ENCODE data around the gene PCSK6. TPM values are rescaled to one million over a fixed set of nuclear protein-coding genes. Genes with fewer than 3 reads are reported as not detected.
A peak's percentile ranks its signal among the peaks of the same experiment; 100 is the strongest.

The PCSK6 gene
- total and polyA plus RNA-seq, 2 donors from 2014 or later, result 3.8 to 7.3 TPM

- FAIRE-seq (no peak), DNase-seq (peak in 1 of 5 donors; percentile 72)
- Histone ChIP-seq H3K9me3 (ENCODE audit: control insufficient read depth in 2 of 3, insufficient read depth in 1 of 3, low read length in 3 of 3) (no peaks in the 10 kb centered on the region), H3K36me3 (ENCODE audit: control insufficient read depth in 2 of 3, insufficient read depth in 3 of 3, low read length in 3 of 3) (no peaks in the 10 kb centered on the region), H3K27me3 (ENCODE audit: control insufficient read depth, insufficient read depth, low read length) (no peaks in the 10 kb centered on the region), H3K27ac (ENCODE audit: low read depth in 2 of 2, low read length in 2 of 2) (no peak overlapping the region), H3K4me3 (ENCODE audit: low read length in 3 of 3) (no peak overlapping the region), H3K4me1 (ENCODE audit: control insufficient read depth in 2 of 3, insufficient read depth in 2 of 3, low read depth in 1 of 3, low read length in 3 of 3) (no peaks in the 10 kb centered on the region), H3K9ac (ENCODE audit: low read length in 3 of 3) (no peak overlapping the region)
- intact Hi-C loops (cut with DNase I), result no loop called here
- no peak for TF ChIP-seq CTCF (IDR thresholded peaks at IDR 0.05; ENCODE audit: borderline replicate concordance, extremely low read depth, insufficient read depth)
Measured at GRCh38 chr15:101439285-101439919, 50.1 kb downstream of the PCSK6 start.

- no peaks in the 10 kb centered on the region for H3K4me1 ChIP-seq (ENCODE audit: control insufficient read depth in 2 of 3, insufficient read depth in 2 of 3, low read depth in 1 of 3, low read length in 3 of 3)
- H3K27me3 ChIP-seq (ENCODE audit: control insufficient read depth, insufficient read depth, low read length), result no peaks in the 10 kb centered on the region
- H3K4me3 ChIP-seq (ENCODE audit: low read length in 3 of 3), result no peak overlapping the region
- intact Hi-C loops (cut with DNase I), result no loop called here
- H3K9me3 ChIP-seq (ENCODE audit: control insufficient read depth in 2 of 3, insufficient read depth in 1 of 3, low read length in 3 of 3), result no peaks in the 10 kb centered on the region
- peak in 1 of 5 donors; percentile 60 for DNase-seq
- H3K27ac ChIP-seq (ENCODE audit: low read depth in 2 of 2, low read length in 2 of 2), result no peak overlapping the region
- no peaks in the 10 kb centered on the region for H3K36me3 ChIP-seq (ENCODE audit: control insufficient read depth in 2 of 3, insufficient read depth in 3 of 3, low read length in 3 of 3)
- FAIRE-seq, result no peak
- no peak for TF ChIP-seq CTCF (IDR thresholded peaks at IDR 0.05; ENCODE audit: borderline replicate concordance, extremely low read depth, insufficient read depth)
- H3K9ac ChIP-seq (ENCODE audit: low read length in 3 of 3), result no peak overlapping the region
Measured at GRCh38 chr15:101438482-101439284, 50.8 kb downstream of the PCSK6 start.

- FAIRE-seq, result no peak
- Histone ChIP-seq H3K4me1 (ENCODE audit: control insufficient read depth in 2 of 3, insufficient read depth in 2 of 3, low read depth in 1 of 3, low read length in 3 of 3) (no peaks in the 10 kb centered on the region), H3K9ac (ENCODE audit: low read length in 3 of 3) (no peak overlapping the region), H3K4me3 (ENCODE audit: low read length in 3 of 3) (no peak overlapping the region), H3K27ac (ENCODE audit: low read depth in 2 of 2, low read length in 2 of 2) (no peak overlapping the region), H3K27me3 (ENCODE audit: control insufficient read depth, insufficient read depth, low read length) (no peaks in the 10 kb centered on the region), H3K36me3 (ENCODE audit: control insufficient read depth in 2 of 3, insufficient read depth in 3 of 3, low read length in 3 of 3) (no peaks in the 10 kb centered on the region), H3K9me3 (ENCODE audit: control insufficient read depth in 2 of 3, insufficient read depth in 1 of 3, low read length in 3 of 3) (no peaks in the 10 kb centered on the region)
- intact Hi-C loops (cut with DNase I), result no loop called here
- no peak for DNase-seq
- no peak for TF ChIP-seq CTCF (IDR thresholded peaks at IDR 0.05; ENCODE audit: borderline replicate concordance, extremely low read depth, insufficient read depth)
Measured at GRCh38 chr15:101437618-101438481, 51.7 kb downstream of the PCSK6 start.
